DMS153 treated with DMSO at 0.1 percent for 48 hours (cell line): ENCODE results near the gene MAP2K3.
"Not testable (repeated sequence)": the region's sequence is repeated elsewhere in the genome, so short reads cannot be mapped to it uniquely, and the experiment has no call there.

ENCODE experiments used
- DNase-seq: peaks from one replicate; lab custom pipeline; 2025; ENCODE audit not compliant: unreplicated experiment; lab: John Stamatoyannopoulos, UW

MAP2K3 gene

GRCh38 chr17:21310061-21310765 is 25.7 kb downstream of the MAP2K3 start:
- not testable (repeated sequence) for DNase-seq

GRCh38 chr17:21310766-21311602 is 26.5 kb downstream of the MAP2K3 start:
- not testable (repeated sequence) for DNase-seq

- no peak for DNase-seq
Measured at GRCh38 chr17:21313320-21313719, 28.8 kb downstream of the MAP2K3 start.

- not testable (repeated sequence) for DNase-seq
Measured at GRCh38 chr17:21313761-21314160, 29.2 kb downstream of the MAP2K3 start.

- DNase-seq: not testable (repeated sequence)
Measured at GRCh38 chr17:21314261-21314664, 29.8 kb downstream of the MAP2K3 start.

- not testable (repeated sequence) for DNase-seq
Measured at GRCh38 chr17:21314701-21315111, 30.2 kb downstream of the MAP2K3 start.

GRCh38 chr17:21315246-21316000 is 30.9 kb downstream of the MAP2K3 start:
- not testable (repeated sequence) for DNase-seq

- not testable (repeated sequence) for DNase-seq
Measured at GRCh38 chr17:21316212-21316886, 31.8 kb downstream of the MAP2K3 start.

GRCh38 chr17:21316887-21317500 is 32.5 kb downstream of the MAP2K3 start:
- DNase-seq: not testable (repeated sequence)

GRCh38 chr17:21317821-21318220 is 33.3 kb downstream of the MAP2K3 start:
- DNase-seq: not testable (repeated sequence)

- DNase-seq: no peak
Measured at GRCh38 chr17:21318439-21318838, 33.9 kb downstream of the MAP2K3 start.

GRCh38 chr17:21318856-21319255 is 34.3 kb downstream of the MAP2K3 start:
- not testable (repeated sequence) for DNase-seq

GRCh38 chr17:21319256-21319655 is 34.7 kb downstream of the MAP2K3 start:
- not testable (repeated sequence) for DNase-seq

- DNase-seq: not testable (repeated sequence)
Measured at GRCh38 chr17:21319686-21320375, 35.3 kb downstream of the MAP2K3 start.

GRCh38 chr17:21320430-21320829 is 35.9 kb downstream of the MAP2K3 start:
- DNase-seq: not testable (repeated sequence)

GRCh38 chr17:21321061-21321460 is 36.5 kb downstream of the MAP2K3 start:
- not testable (repeated sequence) for DNase-seq

GRCh38 chr17:21321744-21322191 is 37.3 kb downstream of the MAP2K3 start:
- not testable (repeated sequence) for DNase-seq

- not testable (repeated sequence) for DNase-seq
Measured at GRCh38 chr17:21323257-21324111, 39.0 kb downstream of the MAP2K3 start.

- DNase-seq: not testable (repeated sequence)
Measured at GRCh38 chr17:21324741-21325140, 40.2 kb downstream of the MAP2K3 start.
